Superior temporal gyrus (tissue), 1 donor: ENCODE results near the gene STOML2.

Experiments
- DNase-seq: peaks from one replicate; pipeline ENCODE4 v3.0.0-alpha.2; 2016; ENCODE audit errors: extremely low spot score

The STOML2 gene

GRCh38 chr9:35072461-35073278 lies 30.3 kb downstream of the STOML2 start, which contains the start of gene VCP:
Gene VCP, minus strand, starts transcription at chr9:35072625. Its CDS starts 272 bp downstream, at chr9:35072353.
- peak; percentile 100 for DNase-seq

DNA sequence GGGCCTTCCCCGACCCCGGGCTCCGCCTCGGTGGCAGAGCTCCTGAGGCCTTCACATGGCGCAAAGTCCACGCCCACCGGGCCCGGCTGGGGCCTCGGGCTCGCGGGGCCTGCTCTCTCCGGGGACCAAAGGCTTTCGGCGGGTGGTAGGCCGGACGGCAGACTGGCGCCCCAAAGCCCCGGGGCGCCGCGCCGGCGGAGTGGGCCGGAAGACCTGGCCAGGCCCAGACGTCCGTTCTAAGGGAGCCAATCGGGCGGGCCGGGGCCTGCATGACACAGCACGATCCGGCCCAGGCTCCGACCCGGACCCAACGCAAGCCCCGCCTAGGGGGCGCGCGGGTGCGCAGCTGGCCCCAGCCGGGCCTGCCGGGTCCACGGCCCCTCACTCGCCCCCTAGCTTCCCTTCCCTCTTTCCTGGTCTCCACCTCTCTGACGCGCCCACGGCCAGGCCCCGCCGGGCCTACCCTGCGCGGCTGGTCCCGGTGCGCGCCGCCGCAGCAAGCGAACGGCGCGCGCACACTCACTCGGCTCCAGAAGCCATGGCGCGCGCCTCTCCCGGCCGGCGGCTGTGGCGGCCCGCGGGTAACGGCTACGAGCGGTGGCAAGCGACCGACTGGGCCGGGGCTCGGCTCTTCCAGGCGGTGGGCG lies 31.0 kb downstream of the STOML2 start:
- DNase-seq = peak; percentile 62

GRCh38 chr9:35070823-35071813 lies 31.8 kb downstream of the STOML2 start:
- DNase-seq = no peak

- no peak for DNase-seq
These were observed 33.9 kb downstream of the STOML2 start for GRCh38 chr9:35069020-35069419.

GRCh38 chr9:35067056-35067455 lies 35.9 kb downstream of the STOML2 start:
- no peak for DNase-seq

GRCh38 chr9:35060548-35061207 lies 42.3 kb downstream of the STOML2 start:
- DNase-seq = no peak

GRCh38 chr9:35059438-35059837 lies 43.5 kb downstream of the STOML2 start:
- DNase-seq = no peak

- no peak for DNase-seq
These were observed 45.7 kb downstream of the STOML2 start for GRCh38 chr9:35057271-35057620.

DNA sequence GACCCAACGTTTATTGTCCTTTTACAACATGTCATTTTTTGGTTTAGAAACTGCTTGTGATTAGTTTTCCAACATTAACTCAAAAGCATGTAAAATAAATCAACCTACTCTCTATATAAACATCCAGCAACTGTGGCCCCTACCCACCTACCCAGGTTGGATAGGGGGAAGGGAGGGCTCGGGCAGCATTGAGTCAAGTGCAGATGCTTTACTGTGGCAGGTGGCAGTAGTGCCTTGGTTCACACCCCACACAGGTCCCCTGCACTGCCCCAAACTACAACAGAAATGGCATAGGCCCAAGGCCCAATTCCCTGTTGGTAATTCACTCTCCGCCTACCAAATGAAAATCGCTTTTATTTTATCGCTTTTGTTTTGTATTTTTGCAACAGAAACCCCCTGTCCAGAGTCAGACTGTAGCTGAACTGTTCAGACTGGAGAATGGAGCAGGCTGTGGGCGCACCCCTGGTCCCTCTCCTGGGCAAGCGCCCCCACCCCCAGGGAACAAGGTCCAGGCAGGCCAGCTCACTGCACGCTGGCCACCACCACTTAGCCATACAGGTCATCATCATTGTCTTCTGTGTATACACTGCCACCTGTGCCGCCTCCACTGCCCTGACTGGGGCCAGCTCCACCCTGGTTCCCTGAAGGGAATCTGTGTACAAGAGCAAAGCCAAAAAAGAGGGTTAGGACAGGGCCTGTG lies 46.2 kb downstream of the STOML2 start:
- no peak for DNase-seq

GRCh38 chr9:35054871-35055644 lies 47.9 kb downstream of the STOML2 start:
- no peak for DNase-seq

DNA sequence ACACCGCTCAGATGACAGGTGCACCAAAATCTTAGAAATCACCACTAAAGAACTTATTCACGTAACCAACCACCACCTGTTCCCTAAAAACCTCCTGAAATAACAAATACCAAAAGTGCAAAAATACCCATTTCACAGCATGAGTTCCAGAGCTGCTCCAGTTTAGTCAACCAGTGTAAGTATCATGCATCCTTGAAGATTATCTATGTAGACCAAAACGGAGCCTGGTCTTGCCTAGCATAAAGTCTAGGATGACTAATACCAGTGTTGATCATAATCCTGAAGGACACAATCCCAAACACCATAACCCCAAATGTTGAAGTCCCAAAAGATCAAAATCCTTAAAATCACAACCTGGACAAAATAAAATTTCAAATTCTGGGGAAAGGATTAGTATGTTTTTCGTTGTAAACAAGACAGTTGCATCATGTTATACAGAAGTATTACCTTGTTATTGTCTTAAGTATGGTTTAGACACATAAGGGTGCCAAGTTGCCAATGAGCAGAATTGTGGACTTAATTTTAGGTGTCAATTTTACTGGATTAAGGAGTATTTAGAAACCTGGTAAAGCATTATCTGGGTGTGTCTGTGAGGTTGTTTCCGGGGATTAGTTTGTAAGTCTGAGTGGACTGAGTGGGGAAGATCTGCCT lies 48.6 kb downstream of the STOML2 start:
- no peak for DNase-seq

- DNase-seq = peak; percentile 67
These were observed 51.6 kb downstream of the STOML2 start for GRCh38 chr9:35051069-35051967.
